Memory B cell (primary cell): Measurements from ENCODE around the gene TMEM45B.

ENCODE experiments used
- ATAC-seq: fragments of 150-1000 bp; cut with Tn5 transposase; 2 replicates; pipeline ENCODE4 v1.10.0; 2021; ENCODE audit warnings: low read depth, mild to moderate bottlenecking, moderate library complexity
- DNase-seq, 2 donors: peaks; one replicate each; pipeline ENCODE4 v3.0.0; 2022; ENCODE audit warnings: low spot score in 2 of 2
- H3K27ac Mint-ChIP-seq: one replicate; pipeline ENCODE4 v1.8.0; 2022; ENCODE audit warnings: mild to moderate bottlenecking, moderate library complexity, mixed read lengths
- H3K27me3 Mint-ChIP-seq: one replicate; pipeline ENCODE4 v1.8.0; 2022; ENCODE audit warnings: mixed read lengths
- H3K36me3 Mint-ChIP-seq: one replicate; pipeline ENCODE4 v1.8.0; 2022; ENCODE audit warnings: mild to moderate bottlenecking, mixed read lengths
- H3K4me1 Mint-ChIP-seq: one replicate; pipeline ENCODE4 v1.8.0; 2022; ENCODE audit warnings: mixed read lengths
- H3K4me3 Mint-ChIP-seq: one replicate; pipeline ENCODE4 v1.8.0; 2022; ENCODE audit warnings: mild to moderate bottlenecking, moderate library complexity, mixed read lengths
- H3K9me3 Mint-ChIP-seq: one replicate; pipeline ENCODE4 v1.8.0; 2022; ENCODE audit warnings: mixed read lengths

Gene TMEM45B

GRCh38 chr11:129881570-129882170, 66.0 kb downstream of the TMEM45B start:
- Mint-ChIP-seq H3K27ac (peak overlapping the region; percentile 12), H3K4me1 (no peaks in the 10 kb centered on the region), H3K4me3 (no peak overlapping the region), H3K9me3 (no peaks in the 10 kb centered on the region), H3K27me3 (no peaks in the 10 kb centered on the region), H3K36me3 (peaks cover 59% of the 10 kb centered on the region)
- no peak for ATAC-seq
- no peak for DNase-seq

DNA sequence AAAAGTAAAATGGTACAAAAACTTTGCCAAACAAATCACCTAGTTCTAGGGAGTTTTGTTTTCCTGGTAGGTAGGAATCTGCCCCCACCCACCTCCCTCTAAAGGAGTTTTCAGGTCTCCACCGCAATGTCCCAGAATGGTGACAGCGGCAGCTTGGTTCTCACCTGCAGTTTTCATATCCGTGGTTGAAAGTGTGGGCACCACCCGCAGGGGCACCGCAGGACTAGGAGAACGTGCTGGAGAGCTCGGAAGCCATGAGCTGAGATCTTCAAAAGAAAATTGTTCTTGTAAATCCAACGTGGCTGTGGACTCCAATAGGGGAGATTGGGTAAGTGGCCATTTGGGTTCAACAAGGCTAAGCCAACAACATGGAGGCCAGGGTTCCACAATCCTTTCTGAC, 68.9 kb downstream of the TMEM45B start:
- Mint-ChIP-seq H3K36me3 (peaks cover 59% of the 10 kb centered on the region), H3K27ac (no peak overlapping the region), H3K9me3 (no peaks in the 10 kb centered on the region), H3K4me3 (no peak overlapping the region), H3K4me1 (no peaks in the 10 kb centered on the region), H3K27me3 (no peaks in the 10 kb centered on the region)
- DNase-seq, result no peak
- ATAC-seq, result no peak

- H3K27ac Mint-ChIP-seq, result no peak overlapping the region
These were observed 69.7 kb downstream of the TMEM45B start for GRCh38 chr11:129885381-129885780.

DNA sequence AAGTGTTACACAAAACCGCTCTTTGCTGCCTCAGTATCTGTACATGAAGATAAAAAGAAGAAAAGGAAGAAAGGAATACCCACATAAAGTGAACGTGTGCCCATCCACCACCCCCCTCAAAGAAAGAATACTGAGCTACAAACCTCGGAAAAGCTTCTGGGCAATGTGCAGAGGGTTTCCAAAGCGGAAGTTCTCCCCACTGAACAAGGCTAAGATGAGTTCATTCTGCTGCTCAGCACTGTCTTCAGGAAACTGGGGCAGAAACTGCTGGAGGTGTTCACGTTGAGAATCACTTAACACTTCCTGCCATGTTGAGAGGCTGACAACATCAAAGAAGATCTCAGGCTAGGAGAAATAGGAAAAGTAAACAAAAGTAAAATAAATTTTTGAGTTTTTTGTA, 72.8 kb downstream of the TMEM45B start:
- peaks cover 49% of the 10 kb centered on the region for H3K36me3 Mint-ChIP-seq
- no peak for ATAC-seq
- H3K27ac Mint-ChIP-seq, result no peak overlapping the region
- H3K9me3 Mint-ChIP-seq, result no peaks in the 10 kb centered on the region
- H3K27me3 Mint-ChIP-seq, result no peaks in the 10 kb centered on the region
- no peak for DNase-seq
- no peak overlapping the region for H3K4me3 Mint-ChIP-seq
- peaks cover 3% of the 10 kb centered on the region for H3K4me1 Mint-ChIP-seq

More at GRCh38 chr11:129885381-129885780, 69.7 kb downstream of the TMEM45B start:
- no peaks in the 10 kb centered on the region for H3K27me3 Mint-ChIP-seq
- no peak for ATAC-seq
- no peaks in the 10 kb centered on the region for H3K4me1 Mint-ChIP-seq
- H3K4me3 Mint-ChIP-seq, result no peak overlapping the region
- no peak for DNase-seq
- no peaks in the 10 kb centered on the region for H3K9me3 Mint-ChIP-seq
- peaks cover 56% of the 10 kb centered on the region for H3K36me3 Mint-ChIP-seq

DNA sequence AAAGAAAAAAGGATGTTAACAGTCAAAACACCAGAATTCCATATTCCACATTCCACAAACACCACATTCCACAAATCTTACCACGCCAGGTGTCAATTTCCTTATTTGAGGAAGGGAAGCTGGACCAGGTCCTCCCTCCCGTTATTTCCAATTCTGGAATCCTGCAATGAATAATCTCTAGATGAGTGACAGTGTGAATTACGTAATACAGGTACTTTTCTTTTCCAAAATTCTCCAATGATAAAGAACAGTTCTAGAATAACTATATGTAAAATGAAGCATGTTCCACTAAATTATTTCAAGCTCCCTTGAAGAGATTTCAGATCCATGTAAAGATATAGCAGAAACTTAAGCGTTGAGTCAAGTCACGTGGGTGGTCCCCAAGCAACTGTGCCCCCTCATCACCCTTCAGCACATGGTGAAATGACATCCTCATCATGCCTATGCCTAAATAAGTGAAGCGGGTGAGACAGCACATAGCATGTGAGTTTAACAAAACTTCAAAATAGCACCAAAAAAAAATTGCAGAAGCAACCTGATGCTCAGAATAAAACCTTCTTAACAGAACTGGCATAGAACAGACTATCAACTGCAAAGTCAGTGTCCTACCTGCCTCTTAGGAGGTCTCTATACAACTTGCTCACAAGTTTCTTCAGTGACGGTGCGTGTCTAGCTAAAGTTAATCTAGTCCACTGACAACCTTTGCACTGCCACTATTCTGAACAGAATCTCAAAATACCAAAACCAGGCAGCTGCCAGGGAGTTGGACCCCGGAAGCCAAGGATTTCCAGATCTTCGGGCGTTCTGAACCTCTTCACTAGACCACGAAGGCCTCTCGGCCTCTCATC, 78.9 kb downstream of the TMEM45B start:
- ATAC-seq (peak; percentile 5), DNase-seq (no peak)
- H3K9me3 Mint-ChIP-seq, result no peaks in the 10 kb centered on the region
- peaks cover 13% of the 10 kb centered on the region for H3K36me3 Mint-ChIP-seq
- peak overlapping the region; percentile 92 for H3K4me3 Mint-ChIP-seq
- peak overlapping the region; percentile 82 for H3K27ac Mint-ChIP-seq
- H3K4me1 Mint-ChIP-seq, result peaks cover 13% of the 10 kb centered on the region
- H3K27me3 Mint-ChIP-seq, result no peaks in the 10 kb centered on the region

GRCh38 chr11:129895126-129896041, 79.7 kb downstream of the TMEM45B start, which contains the start of gene NFRKB:
Gene NFRKB (minus strand): TSS chr11:129895578. CDS start chr11:129892849, 2,729 bp downstream.
- H3K27ac Mint-ChIP-seq, result peak within 1 kb of the TSS; percentile 82
- peaks cover 14% of the 10 kb centered on the region for H3K36me3 Mint-ChIP-seq
- H3K4me3 Mint-ChIP-seq, result peak within 1 kb of the TSS; percentile 92
- H3K27me3 Mint-ChIP-seq, result no peaks in the 10 kb centered on the region
- DNase-seq (peak; percentile 83 to 93), ATAC-seq (peak; percentile 96)
- H3K9me3 Mint-ChIP-seq, result no peaks in the 10 kb centered on the region
- peaks cover 13% of the 10 kb centered on the region for H3K4me1 Mint-ChIP-seq

DNA sequence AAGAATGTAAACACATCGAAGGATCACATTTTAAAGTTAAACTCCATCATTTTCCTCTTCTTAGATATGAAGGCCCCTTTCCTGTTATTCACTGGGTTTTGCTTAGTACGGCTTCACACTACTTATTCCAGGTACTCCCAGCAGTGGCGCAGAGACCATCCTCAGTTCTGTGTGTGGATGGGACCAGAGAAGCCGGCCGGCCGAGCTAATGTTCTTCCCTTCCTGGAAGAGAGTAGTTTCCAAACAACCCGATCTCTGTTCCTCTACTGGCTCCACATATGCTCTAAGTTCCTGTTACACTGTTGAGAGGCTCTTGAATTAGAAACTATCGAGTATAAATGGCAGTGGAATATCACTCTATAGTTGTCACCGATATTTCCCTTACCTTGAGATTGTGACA, 80.4 kb downstream of the TMEM45B start:
- Mint-ChIP-seq H3K27ac (peak overlapping the region; percentile 60), H3K27me3 (no peaks in the 10 kb centered on the region), H3K9me3 (no peaks in the 10 kb centered on the region), H3K36me3 (peaks cover 14% of the 10 kb centered on the region), H3K4me1 (peaks cover 13% of the 10 kb centered on the region), H3K4me3 (peak overlapping the region; percentile 92)
- no peak for DNase-seq
- ATAC-seq, result no peak

GRCh38 chr11:129905402-129905801, 89.8 kb downstream of the TMEM45B start:
- Mint-ChIP-seq H3K4me3 (no peak overlapping the region), H3K9me3 (no peaks in the 10 kb centered on the region), H3K27ac (no peak overlapping the region), H3K36me3 (peaks cover 34% of the 10 kb centered on the region), H3K27me3 (no peaks in the 10 kb centered on the region), H3K4me1 (no peaks in the 10 kb centered on the region)
- ATAC-seq (no peak), DNase-seq (no peak)
